BJ (cell line): ENCODE results near the gene FARP2. TPM values are rescaled to one million over a fixed set of nuclear protein-coding genes. Genes with fewer than 3 reads are reported as not detected.

Experiments used
- CTCF ChIA-PET: fragments of 350-600 bp; formaldehyde crosslinking; extraction: SDS; loops from one replicate; lab custom pipeline; 2021; ENCODE audit warnings: antibody characterized with exemption, inconsistent platforms; lab: Yijun Ruan, JAX
- POLR2A ChIA-PET: fragments of 300-600 bp; sonication (Branson Sonifier 250); formaldehyde crosslinking; extraction: SDS; loops from one replicate; lab custom pipeline; 2021; ENCODE audit warnings: antibody characterized with exemption; lab: Charles Lee
- DNase-seq: peaks from one replicate; pipeline ENCODE4 v3.0.0-alpha.2; 2011; ENCODE audit warnings: low read depth
- H3K27me3 ChIP-seq: 2 replicates; pipeline ENCODE4 v1.6.0; 2011; ENCODE audit warnings: low read length; ENCODE audit not compliant: control insufficient read depth, insufficient read depth
- H3K36me3 ChIP-seq: 2 replicates; pipeline ENCODE4 v1.5.1; 2011; ENCODE audit warnings: low read length; ENCODE audit not compliant: control insufficient read depth, insufficient read depth
- H3K4me3 ChIP-seq: 2 replicates; pipeline ENCODE4 v1.5.1; 2011; ENCODE audit warnings: low read depth, mild to moderate bottlenecking, control low read depth, low read length
- polyA plus RNA-seq: library from polyadenylated mRNA; depleted of rRNA; stranded (reverse); fragments of >200 nt; gene quantifications from 2 replicates; pipeline ENCODE4 v1.2.3, GENCODE V29; 2011
- TF ChIP-seq, protein P1 (sequence below): IDR thresholded peaks from 2 replicates; pipeline ENCODE4 v1.5.1; 2011; ENCODE audit warnings: low read depth, mild to moderate bottlenecking, control low read depth, inconsistent platforms, low read length, moderate library complexity; ENCODE audit not compliant: insufficient read depth

FARP2 gene
- polyA plus RNA-seq, 1 experiment, result 28.7 TPM

DNA sequence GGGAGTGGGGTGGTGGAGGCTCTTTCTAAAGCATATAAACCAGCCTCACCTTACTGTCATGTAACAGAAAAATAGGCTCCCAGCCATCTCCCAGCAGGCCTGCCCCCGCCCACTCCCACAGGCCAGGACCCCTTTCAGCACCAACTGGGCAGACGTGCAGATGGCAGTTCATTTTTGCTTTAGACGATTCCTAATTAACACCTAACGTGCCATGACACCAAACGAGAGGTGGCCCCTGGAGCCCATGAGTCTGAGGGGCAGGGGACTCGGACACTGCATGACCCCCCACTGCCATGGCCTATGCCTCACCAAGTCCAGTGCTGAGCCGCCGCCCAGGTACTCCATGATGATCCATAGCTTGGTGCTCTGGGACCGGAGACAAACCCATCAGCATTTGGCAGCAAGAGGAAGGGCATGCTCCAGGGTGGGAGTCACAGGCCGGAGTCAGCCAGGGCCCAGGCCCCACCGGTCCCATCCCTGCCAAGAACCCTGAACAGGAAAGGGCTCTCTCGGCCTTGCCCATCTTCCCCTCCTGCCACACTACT lies 144.4 kb downstream of the FARP2 start:
- ChIA-PET POLR2A (no interaction called here), CTCF (no interaction called here)
- no peak for DNase-seq
- Histone ChIP-seq H3K4me3 (no peak overlapping the region), H3K36me3 (peaks cover 35% of the 10 kb centered on the region), H3K27me3 (no peaks in the 10 kb centered on the region)
- TF ChIP-seq, protein P1, sequence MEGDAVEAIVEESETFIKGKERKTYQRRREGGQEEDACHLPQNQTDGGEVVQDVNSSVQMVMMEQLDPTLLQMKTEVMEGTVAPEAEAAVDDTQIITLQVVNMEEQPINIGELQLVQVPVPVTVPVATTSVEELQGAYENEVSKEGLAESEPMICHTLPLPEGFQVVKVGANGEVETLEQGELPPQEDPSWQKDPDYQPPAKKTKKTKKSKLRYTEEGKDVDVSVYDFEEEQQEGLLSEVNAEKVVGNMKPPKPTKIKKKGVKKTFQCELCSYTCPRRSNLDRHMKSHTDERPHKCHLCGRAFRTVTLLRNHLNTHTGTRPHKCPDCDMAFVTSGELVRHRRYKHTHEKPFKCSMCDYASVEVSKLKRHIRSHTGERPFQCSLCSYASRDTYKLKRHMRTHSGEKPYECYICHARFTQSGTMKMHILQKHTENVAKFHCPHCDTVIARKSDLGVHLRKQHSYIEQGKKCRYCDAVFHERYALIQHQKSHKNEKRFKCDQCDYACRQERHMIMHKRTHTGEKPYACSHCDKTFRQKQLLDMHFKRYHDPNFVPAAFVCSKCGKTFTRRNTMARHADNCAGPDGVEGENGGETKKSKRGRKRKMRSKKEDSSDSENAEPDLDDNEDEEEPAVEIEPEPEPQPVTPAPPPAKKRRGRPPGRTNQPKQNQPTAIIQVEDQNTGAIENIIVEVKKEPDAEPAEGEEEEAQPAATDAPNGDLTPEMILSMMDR, result no peak

GRCh38 chr2:241501099-241501541 lies 145.0 kb downstream of the FARP2 start:
- peaks cover 31% of the 10 kb centered on the region for H3K36me3 ChIP-seq
- TF ChIP-seq, protein P1, result no peak
- H3K4me3 ChIP-seq, result no peak overlapping the region
- ChIA-PET POLR2A (no interaction called here), CTCF (no interaction called here)
- no peak for DNase-seq
- H3K27me3 ChIP-seq, result no peaks in the 10 kb centered on the region

GRCh38 chr2:241501551-241501950 lies 145.5 kb downstream of the FARP2 start:
- DNase-seq, result no peak
- ChIA-PET POLR2A (no interaction called here), CTCF (interaction anchor here (1.0 to 1.2 kb wide), 2 partner anchors 10 to 11 kb away, joined by 3 to 4 read pairs; no protein-coding TSS in a partner anchor)
- Histone ChIP-seq H3K4me3 (no peak overlapping the region), H3K27me3 (no peaks in the 10 kb centered on the region), H3K36me3 (peaks cover 27% of the 10 kb centered on the region)
- TF ChIP-seq, protein P1, result no peak

GRCh38 chr2:241502281-241502680 lies 146.2 kb downstream of the FARP2 start:
- DNase-seq, result no peak
- TF ChIP-seq, protein P1, result no peak
- no peak overlapping the region for H3K4me3 ChIP-seq
- H3K27me3 ChIP-seq, result no peaks in the 10 kb centered on the region
- ChIA-PET POLR2A (no interaction called here), CTCF (interaction anchor here (1.0 to 1.2 kb wide), 2 partner anchors 10 to 12 kb away, joined by 3 to 4 read pairs; no protein-coding TSS in a partner anchor)
- H3K36me3 ChIP-seq, result peaks cover 25% of the 10 kb centered on the region

GRCh38 chr2:241503776-241504392 lies 147.8 kb downstream of the FARP2 start:
- Histone ChIP-seq H3K36me3 (peaks cover 17% of the 10 kb centered on the region), H3K4me3 (no peak overlapping the region), H3K27me3 (no peaks in the 10 kb centered on the region)
- TF ChIP-seq, protein P1, result no peak
- no peak for DNase-seq
- ChIA-PET CTCF (interaction anchor here (0.7 kb wide), 1 partner anchor 155 kb away, joined by 3 read pairs; no protein-coding TSS in a partner anchor), POLR2A (no interaction called here)
